ENCODE measurements around the gene CLEC20A. TPM values are rescaled to one million over a fixed set of nuclear protein-coding genes. Genes with fewer than 3 reads are reported as not detected.

CLEC20A gene
- total and polyA plus RNA-seq, 2 of the 8 experiments (the other 6 are each of a cell fraction or from before 2014, with no cell fraction given) = not detected

GRCh38 chr1:178512566-178513277 is 16.0 kb upstream of the CLEC20A start, which contains the start of gene TEX35 (continued):
- TF ChIP-seq, protein P1, sequence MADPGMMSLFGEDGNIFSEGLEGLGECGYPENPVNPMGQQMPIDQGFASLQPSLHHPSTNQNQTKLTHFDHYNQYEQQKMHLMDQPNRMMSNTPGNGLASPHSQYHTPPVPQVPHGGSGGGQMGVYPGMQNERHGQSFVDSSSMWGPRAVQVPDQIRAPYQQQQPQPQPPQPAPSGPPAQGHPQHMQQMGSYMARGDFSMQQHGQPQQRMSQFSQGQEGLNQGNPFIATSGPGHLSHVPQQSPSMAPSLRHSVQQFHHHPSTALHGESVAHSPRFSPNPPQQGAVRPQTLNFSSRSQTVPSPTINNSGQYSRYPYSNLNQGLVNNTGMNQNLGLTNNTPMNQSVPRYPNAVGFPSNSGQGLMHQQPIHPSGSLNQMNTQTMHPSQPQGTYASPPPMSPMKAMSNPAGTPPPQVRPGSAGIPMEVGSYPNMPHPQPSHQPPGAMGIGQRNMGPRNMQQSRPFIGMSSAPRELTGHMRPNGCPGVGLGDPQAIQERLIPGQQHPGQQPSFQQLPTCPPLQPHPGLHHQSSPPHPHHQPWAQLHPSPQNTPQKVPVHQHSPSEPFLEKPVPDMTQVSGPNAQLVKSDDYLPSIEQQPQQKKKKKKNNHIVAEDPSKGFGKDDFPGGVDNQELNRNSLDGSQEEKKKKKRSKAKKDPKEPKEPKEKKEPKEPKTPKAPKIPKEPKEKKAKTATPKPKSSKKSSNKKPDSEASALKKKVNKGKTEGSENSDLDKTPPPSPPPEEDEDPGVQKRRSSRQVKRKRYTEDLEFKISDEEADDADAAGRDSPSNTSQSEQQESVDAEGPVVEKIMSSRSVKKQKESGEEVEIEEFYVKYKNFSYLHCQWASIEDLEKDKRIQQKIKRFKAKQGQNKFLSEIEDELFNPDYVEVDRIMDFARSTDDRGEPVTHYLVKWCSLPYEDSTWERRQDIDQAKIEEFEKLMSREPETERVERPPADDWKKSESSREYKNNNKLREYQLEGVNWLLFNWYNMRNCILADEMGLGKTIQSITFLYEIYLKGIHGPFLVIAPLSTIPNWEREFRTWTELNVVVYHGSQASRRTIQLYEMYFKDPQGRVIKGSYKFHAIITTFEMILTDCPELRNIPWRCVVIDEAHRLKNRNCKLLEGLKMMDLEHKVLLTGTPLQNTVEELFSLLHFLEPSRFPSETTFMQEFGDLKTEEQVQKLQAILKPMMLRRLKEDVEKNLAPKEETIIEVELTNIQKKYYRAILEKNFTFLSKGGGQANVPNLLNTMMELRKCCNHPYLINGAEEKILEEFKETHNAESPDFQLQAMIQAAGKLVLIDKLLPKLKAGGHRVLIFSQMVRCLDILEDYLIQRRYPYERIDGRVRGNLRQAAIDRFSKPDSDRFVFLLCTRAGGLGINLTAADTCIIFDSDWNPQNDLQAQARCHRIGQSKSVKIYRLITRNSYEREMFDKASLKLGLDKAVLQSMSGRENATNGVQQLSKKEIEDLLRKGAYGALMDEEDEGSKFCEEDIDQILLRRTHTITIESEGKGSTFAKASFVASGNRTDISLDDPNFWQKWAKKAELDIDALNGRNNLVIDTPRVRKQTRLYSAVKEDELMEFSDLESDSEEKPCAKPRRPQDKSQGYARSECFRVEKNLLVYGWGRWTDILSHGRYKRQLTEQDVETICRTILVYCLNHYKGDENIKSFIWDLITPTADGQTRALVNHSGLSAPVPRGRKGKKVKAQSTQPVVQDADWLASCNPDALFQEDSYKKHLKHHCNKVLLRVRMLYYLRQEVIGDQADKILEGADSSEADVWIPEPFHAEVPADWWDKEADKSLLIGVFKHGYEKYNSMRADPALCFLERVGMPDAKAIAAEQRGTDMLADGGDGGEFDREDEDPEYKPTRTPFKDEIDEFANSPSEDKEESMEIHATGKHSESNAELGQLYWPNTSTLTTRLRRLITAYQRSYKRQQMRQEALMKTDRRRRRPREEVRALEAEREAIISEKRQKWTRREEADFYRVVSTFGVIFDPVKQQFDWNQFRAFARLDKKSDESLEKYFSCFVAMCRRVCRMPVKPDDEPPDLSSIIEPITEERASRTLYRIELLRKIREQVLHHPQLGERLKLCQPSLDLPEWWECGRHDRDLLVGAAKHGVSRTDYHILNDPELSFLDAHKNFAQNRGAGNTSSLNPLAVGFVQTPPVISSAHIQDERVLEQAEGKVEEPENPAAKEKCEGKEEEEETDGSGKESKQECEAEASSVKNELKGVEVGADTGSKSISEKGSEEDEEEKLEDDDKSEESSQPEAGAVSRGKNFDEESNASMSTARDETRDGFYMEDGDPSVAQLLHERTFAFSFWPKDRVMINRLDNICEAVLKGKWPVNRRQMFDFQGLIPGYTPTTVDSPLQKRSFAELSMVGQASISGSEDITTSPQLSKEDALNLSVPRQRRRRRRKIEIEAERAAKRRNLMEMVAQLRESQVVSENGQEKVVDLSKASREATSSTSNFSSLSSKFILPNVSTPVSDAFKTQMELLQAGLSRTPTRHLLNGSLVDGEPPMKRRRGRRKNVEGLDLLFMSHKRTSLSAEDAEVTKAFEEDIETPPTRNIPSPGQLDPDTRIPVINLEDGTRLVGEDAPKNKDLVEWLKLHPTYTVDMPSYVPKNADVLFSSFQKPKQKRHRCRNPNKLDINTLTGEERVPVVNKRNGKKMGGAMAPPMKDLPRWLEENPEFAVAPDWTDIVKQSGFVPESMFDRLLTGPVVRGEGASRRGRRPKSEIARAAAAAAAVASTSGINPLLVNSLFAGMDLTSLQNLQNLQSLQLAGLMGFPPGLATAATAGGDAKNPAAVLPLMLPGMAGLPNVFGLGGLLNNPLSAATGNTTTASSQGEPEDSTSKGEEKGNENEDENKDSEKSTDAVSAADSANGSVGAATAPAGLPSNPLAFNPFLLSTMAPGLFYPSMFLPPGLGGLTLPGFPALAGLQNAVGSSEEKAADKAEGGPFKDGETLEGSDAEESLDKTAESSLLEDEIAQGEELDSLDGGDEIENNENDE (IDR thresholded peaks at IDR 0.05; ENCODE audit: insufficient replicate concordance, low read length) = no peak
- TF ChIP-seq EP300 (IDR thresholded peaks at IDR 0.05; ENCODE audit: borderline replicate concordance in 1 of 2, low read depth in 2 of 2, low read length in 2 of 2) = no peak
- no peak for TF ChIP-seq CBX8 (IDR thresholded peaks at IDR 0.05; ENCODE audit: borderline replicate concordance, low read depth, low read length)

All from H1 (cell line).